AG09319 (cell line): Measurements from ENCODE around the gene PCYT1A.

Experiments used
- DNase-seq: peaks from one replicate; pipeline ENCODE4 v3.0.0-alpha.2; 2010; ENCODE audit warnings: low read depth; ENCODE audit errors: extremely low read depth
- TF ChIP-seq, protein P1 (sequence below): IDR thresholded peaks from 2 replicates; pipeline ENCODE4 v1.5.1; 2011; ENCODE audit warnings: low read depth, mild to moderate bottlenecking, inconsistent platforms, low read length, moderate library complexity

Gene PCYT1A

DNA sequence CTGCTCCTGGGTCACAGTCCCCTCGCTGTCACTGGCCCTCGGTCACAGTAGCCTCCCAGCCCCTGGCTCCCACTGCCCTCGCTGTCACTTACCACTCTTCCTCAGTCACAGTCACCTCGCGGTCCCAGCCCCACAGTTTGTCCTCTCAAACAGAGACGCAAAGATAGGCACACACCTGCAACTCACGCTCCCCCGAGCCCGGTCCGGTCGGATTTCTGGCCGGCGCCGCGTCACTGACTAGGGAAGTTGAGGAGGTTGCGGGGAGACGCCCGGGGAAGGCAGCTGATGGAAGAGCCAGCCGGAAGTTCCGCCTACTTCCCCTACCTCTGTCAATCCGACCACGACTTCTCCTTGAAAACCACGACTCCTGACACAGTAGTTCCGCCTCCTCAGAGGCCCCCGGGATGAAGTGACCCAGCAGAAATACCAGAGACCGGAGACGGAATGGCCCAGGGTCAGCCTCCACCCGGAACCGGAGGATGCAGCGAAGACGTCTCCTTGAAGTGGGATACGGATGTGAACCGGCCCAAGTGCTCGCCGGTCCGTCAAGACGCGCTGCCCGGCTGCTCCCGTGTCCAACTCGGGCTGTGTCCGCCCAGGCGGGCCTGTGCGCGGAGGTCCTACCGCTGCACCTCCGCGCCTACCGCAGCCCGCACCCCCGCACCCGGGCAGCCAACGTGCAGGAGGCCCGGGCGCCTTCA, at the start of gene PCYT1A:
Gene PCYT1A, minus strand, starts transcription at position 287 of the 701 bp plus-strand sequence. CDS start 17,195 bp downstream, outside the sequence.
- TF ChIP-seq, protein P1, sequence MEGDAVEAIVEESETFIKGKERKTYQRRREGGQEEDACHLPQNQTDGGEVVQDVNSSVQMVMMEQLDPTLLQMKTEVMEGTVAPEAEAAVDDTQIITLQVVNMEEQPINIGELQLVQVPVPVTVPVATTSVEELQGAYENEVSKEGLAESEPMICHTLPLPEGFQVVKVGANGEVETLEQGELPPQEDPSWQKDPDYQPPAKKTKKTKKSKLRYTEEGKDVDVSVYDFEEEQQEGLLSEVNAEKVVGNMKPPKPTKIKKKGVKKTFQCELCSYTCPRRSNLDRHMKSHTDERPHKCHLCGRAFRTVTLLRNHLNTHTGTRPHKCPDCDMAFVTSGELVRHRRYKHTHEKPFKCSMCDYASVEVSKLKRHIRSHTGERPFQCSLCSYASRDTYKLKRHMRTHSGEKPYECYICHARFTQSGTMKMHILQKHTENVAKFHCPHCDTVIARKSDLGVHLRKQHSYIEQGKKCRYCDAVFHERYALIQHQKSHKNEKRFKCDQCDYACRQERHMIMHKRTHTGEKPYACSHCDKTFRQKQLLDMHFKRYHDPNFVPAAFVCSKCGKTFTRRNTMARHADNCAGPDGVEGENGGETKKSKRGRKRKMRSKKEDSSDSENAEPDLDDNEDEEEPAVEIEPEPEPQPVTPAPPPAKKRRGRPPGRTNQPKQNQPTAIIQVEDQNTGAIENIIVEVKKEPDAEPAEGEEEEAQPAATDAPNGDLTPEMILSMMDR: no peak
- DNase-seq: peak; percentile 81

DNA sequence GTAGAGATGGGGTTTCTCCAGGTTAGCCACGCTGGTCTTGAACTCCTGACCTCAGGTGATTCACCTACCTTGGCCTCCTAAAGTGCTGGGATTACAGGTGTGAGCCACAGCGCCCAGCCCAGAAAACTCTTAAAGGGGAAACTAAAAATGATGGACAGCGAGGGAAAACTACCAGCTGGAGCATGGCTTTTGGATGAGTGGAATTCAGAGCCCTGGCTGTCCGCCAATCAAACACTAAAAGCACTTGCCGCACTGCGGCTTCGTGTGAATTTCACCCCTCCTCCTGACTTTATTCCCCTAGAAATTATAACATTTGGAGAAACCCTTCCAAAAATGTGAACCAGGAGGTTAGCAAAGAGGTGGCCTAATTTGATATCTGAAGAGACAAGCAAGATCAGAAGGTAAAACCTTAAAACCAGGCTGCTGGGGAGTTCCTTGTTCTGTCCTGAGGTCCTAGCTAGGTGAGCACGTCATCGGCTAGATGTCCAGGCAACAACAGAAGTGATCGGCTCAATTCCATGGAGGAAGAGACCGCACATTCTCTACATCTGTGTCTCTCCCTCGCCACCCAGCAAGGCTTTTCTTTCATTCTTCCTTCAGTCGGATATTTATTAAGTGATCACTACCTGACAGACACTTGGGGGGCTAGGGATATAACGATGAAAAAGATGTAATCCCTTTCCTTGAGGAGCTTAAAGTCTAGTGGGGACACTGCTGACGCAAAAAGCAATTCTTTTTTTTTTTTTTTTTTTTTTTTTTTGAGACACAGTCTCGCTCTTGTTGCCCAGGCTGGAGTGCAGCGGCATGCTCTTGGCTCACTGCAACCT, 49.0 kb upstream of the PCYT1A start:
- no peak for DNase-seq
- TF ChIP-seq, protein P1: no peak

DNA sequence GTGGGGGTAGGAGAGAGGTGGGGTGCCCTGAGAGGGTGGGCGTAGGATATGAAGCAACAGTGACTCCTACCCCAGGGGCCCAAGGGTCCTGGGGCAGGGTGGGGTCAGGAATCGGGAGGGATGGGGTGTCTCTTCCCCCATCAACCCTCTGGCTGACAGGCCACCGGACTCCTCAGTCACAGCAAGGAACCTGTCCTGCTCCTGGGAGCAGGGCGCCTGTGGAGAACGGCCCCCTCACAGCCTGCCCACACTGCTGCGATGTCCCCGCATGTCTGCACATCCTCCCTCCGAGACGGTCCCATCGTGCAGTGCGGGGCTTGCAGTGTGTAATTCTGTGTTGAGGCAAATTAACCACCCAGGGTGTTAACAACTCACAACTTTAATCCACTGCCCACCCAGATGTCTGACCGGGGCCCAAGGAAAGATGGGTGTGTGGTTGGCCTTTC, 48.0 kb upstream of the PCYT1A start:
- TF ChIP-seq, protein P1: no peak
- no peak for DNase-seq

DNA sequence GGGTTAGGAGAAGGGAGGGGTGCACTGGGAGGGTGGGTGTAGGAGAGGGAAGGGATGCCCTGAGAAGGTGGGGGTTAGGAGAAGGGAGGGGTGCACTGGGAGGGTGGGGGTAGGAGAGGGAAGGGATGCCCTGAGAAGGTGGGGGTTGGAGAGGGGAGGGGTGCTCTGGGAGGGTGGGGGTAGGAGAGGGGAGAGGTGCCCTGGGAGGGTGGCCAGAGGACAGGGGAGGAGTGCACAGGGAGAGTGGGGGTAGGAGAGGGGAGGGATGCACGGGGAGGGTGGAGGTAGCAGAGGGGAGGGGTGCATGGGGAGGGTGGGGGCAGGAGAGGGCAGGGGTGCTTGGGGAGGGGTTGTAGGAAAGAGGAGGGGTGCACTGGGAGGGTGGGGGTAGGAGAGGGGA, 47.5 kb upstream of the PCYT1A start:
- no peak for DNase-seq
- TF ChIP-seq, protein P1: no peak

DNA sequence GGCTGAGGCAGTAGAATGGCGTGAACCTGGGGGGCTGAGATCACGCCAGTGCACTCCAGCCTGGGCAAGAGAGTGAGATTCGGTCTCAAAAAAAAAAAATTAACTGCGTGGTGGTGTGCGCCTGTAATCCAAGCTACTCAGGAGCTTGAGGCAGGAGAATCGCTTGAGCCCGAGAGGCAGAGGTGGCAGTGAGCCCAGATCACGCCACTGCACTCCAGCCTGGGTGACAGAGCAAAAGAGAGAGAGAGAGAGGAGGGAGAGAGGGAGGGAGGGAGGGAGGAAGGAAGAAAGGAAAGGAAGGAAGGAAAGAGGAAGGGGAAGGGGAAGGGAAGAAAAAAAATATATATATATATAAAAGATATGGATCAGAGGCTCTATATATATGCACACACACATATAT, 44.6 kb upstream of the PCYT1A start:
- DNase-seq: no peak
- TF ChIP-seq, protein P1: no peak

DNA sequence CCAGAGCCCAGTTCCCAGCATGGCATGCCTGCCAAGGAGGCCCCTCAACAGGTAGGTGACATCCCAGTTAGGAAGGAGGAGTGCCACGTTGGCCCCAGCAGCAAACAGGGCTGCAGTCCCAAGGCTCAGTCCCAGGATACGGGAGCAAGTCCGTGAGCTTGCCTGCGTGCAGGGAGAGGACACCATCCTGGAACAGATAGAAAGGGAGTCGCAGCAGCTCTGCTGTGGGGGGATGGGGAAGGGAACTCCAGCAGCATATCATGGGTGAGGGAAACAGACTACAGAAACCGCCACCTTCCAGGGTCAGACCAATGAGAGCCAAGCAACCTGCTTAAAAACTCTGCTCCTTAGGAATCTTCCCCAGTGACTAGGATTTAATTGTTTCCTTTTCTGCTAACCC, 39.9 kb upstream of the PCYT1A start:
- no peak for DNase-seq
- TF ChIP-seq, protein P1: no peak

DNA sequence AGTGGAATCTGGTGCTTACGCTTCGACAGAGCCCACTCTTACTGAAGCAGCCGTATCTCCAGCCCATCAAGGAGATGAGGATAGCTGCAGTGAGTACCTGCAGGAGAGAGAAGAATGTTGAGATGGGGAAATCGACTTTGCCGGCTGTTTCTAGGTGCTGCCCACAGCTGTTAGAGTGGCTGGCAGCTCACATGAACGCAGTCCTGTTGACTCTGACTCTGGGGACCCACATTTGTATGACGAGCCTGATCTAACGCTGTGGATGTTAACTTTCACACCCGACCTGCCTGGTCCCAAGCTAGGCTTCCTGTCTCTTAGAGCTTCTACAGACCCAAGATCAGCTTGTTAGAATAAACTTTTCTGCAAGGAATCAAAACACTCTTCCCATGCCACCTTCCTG, 39.4 kb upstream of the PCYT1A start:
- TF ChIP-seq, protein P1: no peak
- DNase-seq: no peak
